ENCODE results near the gene ABCA7. TPM values are rescaled to one million over a fixed set of nuclear protein-coding genes. Genes with fewer than 3 reads are reported as not detected.

ABCA7 gene
- total RNA-seq, 2 donors from 2014 or later = 6.0 to 7.0 TPM

- Histone ChIP-seq H3K9me3 (no peaks in the 10 kb centered on the region), H3K27me3 (replicated peaks; ENCODE audit: insufficient read depth) (no peaks in the 10 kb centered on the region), H3K4me1 (ENCODE audit: control insufficient read depth in 1 of 2, low read depth in 2 of 2) (peaks cover 23 to 34% of the 10 kb centered on the region in 2 donors), H3K36me3 (peaks cover 10% of the 10 kb centered on the region), H3K27ac (peak within 1 kb of the TSS; percentile 100), H3K4me3 (peak within 1 kb of the TSS; percentile 90)
- DNase-seq (ENCODE audit: low spot score) = no peak
- ATAC-seq (ENCODE audit: insufficient number of reproducible peaks, low FRiP score, low read depth) = peak; percentile 38
- no peak for TF ChIP-seq CTCF (IDR thresholded peaks at IDR 0.05)
These were observed 13.7 kb upstream of the ABCA7 start, which contains the start of gene CNN2 for GRCh38 chr19:1025960-1026782. Gene CNN2, plus strand, starts transcription at chr19:1026608. Its CDS starts 54 bp downstream, at chr19:1026662.

DNA sequence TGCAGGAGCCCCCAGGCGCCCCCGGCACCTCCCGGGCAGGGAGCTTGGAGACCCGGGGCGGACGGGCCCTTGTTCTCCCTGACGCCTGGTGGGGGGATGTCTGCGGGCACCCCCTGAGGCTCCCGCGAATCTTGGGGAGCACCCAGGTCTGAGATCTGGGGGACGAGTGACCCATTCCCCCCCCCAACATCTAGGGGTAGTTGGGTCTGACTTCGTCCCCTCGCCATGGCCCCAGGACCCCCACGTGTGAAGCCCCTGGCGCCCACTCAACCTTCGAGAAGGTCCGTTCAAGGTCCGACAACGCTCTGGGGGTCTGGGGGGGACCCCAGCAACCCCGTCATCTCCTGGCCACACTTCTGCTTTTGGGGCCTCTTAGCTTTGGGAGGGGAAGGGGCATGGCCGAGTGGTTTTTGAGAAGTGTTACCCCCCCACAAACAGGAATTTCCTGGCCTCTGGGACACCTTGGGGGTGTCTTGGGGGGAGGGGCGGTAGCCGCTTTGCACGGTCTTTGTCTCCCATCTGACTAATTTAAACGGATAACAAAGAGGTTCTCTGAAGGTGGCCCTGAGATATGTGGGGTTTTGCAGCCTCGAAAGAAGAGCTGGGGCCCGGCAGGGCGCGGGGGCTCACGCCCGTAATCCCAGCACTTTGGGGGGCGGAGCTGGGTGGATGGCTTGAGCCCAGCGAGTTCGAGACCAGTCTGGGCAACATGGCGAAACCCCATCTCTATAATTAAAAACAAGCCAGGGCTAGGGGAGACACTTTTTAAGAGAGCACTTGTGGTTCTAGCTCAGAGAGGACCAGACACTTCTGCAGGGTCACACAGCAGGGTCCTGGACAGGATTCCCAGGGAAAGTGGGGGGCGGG, 12.9 kb upstream of the ABCA7 start:
- Histone ChIP-seq H3K27me3 (replicated peaks; ENCODE audit: insufficient read depth) (no peaks in the 10 kb centered on the region), H3K27ac (peak overlapping the region; percentile 100), H3K4me1 (ENCODE audit: control insufficient read depth in 1 of 2, low read depth in 2 of 2) (peaks cover 19 to 29% of the 10 kb centered on the region in 2 donors), H3K36me3 (peaks cover 15% of the 10 kb centered on the region), H3K9me3 (no peaks in the 10 kb centered on the region), H3K4me3 (peak overlapping the region; percentile 90)
- DNase-seq (ENCODE audit: low spot score) (no peak), ATAC-seq (ENCODE audit: insufficient number of reproducible peaks, low FRiP score, low read depth) (no peak)
- TF ChIP-seq CTCF (IDR thresholded peaks at IDR 0.05) = no peak

- H3K27ac ChIP-seq = peak overlapping the region; percentile 100
- peaks cover 21% of the 10 kb centered on the region for H3K36me3 ChIP-seq
- peak overlapping the region; percentile 90 for H3K4me3 ChIP-seq
- TF ChIP-seq CTCF (IDR thresholded peaks at IDR 0.05) = no peak
- no peaks in the 10 kb centered on the region for H3K27me3 ChIP-seq (replicated peaks; ENCODE audit: insufficient read depth)
- peaks cover 17 to 23% of the 10 kb centered on the region in 2 donors for H3K4me1 ChIP-seq (ENCODE audit: control insufficient read depth in 1 of 2, low read depth in 2 of 2)
- no peak for DNase-seq (ENCODE audit: low spot score)
- ATAC-seq (ENCODE audit: insufficient number of reproducible peaks, low FRiP score, low read depth) = no peak
- no peaks in the 10 kb centered on the region for H3K9me3 ChIP-seq
These were observed 12.3 kb upstream of the ABCA7 start for GRCh38 chr19:1027650-1028061.

GRCh38 chr19:1028062-1028926, 11.6 kb upstream of the ABCA7 start:
- H3K4me3 ChIP-seq = peak overlapping the region; percentile 90
- DNase-seq (ENCODE audit: low spot score) (no peak), ATAC-seq (ENCODE audit: insufficient number of reproducible peaks, low FRiP score, low read depth) (no peak)
- no peak for TF ChIP-seq CTCF (IDR thresholded peaks at IDR 0.05)
- H3K36me3 ChIP-seq = peaks cover 28% of the 10 kb centered on the region
- no peaks in the 10 kb centered on the region for H3K27me3 ChIP-seq (replicated peaks; ENCODE audit: insufficient read depth)
- H3K27ac ChIP-seq = peak overlapping the region; percentile 100
- H3K9me3 ChIP-seq = no peaks in the 10 kb centered on the region
- peaks cover 14 to 19% of the 10 kb centered on the region in 2 donors for H3K4me1 ChIP-seq (ENCODE audit: control insufficient read depth in 1 of 2, low read depth in 2 of 2)
